HG02678 (cell line): Measurements from ENCODE around the gene FAM174B.

Experiments used
- ATAC-seq: cut with Tn5 transposase; IDR thresholded peaks from one replicate; pipeline ENCODE4 v1.9.1; 2021; ENCODE audit warnings: mild to moderate bottlenecking, moderate library complexity; ENCODE audit not compliant: unreplicated experiment

FAM174B gene

GRCh38 chr15:92665100-92665555 is 9.6 kb upstream of the FAM174B start:
- ATAC-seq, result no peak

GRCh38 chr15:92664178-92664900 is 8.8 kb upstream of the FAM174B start:
- no peak for ATAC-seq

DNA sequence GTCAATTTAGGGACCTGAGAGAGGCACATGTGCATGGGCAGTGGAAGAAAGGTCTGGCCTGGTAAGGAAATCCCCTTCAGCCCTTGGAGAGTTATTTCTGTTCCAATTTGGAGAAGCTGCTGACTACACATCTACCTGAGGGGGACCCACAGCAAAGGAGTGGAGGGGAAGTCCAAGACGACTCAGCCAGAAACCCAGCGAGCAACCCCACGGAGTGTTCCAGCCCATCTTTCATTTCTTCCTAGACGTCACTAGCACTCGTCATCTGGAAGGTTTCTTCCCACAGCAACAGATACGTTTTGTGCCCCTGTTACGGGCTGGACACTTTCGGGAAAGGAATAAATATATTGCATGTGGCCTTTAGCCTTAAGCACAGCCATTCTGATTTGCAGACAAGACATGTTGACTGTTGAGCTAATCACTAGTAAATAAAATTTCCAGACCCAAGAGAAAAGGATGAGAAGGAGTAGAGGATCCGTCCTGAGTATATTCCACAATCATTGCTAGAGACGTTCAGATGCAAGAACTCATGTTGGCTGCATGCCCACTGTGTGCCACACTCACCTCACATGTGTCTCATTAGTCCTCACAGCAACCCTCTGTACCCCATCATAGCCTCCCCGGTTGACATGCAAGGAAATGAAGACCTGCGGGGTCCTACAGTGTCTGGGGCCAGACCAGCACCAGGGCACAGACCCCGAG is 7.8 kb upstream of the FAM174B start:
- peak; percentile 79 for ATAC-seq

DNA sequence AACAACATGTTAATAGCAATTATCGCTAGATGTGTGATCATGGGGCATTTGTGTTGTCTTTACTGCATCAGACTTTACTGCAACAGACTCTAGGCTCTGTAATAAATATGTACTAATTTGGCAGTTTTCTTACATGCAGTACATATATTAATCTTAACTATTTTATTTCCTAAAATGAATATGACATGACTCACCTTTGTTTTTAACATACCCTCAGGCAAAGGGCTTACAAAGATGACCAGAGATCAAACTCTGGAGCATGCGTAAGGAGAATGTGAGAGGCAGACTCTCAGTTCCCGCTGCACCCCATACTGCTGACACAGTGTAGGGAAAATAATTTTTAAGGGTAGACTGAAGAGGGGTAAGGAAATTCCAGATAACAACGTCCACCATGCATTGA is 7.2 kb upstream of the FAM174B start:
- peak; percentile 8 for ATAC-seq

GRCh38 chr15:92661956-92662355 is 6.4 kb upstream of the FAM174B start:
- ATAC-seq, result no peak

DNA sequence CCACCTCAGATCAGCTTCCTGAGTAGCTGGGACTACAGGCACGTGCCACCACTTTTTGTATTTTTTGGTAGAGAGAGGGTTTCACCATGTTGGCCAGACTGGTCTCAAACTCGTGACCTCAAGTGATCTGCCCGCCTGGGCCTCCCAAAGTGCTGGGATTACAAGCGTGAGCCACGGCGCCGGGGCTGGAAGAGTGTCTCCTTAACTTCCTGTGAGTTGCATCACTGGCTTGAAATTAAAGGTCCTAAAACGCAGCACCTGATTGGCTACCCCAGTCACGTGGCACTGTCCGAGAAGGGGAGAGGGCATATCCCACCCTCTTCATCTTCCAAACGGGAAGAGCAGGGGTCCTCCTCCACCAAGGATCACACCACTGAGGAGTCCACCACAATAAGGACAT is 5.5 kb upstream of the FAM174B start:
- no peak for ATAC-seq

DNA sequence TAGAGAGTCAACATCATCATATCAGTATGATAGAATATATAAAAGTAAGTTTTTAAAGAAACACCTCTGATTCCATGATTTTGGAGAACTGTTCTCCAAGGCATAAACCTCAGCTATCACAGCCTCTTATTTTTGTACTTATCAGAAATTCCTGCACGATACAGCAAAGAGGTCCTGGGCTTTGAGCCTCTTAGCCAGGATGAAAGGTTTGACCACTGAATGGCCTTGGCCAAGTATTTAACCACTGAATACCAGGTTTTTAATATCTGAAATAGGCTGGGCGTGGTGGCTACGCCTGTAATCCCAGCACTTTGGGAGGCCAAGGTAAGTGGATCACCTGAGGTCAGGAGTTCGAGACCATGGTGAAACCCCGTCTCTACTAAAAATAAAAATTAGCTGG is 1.9 kb upstream of the FAM174B start:
- no peak for ATAC-seq

DNA sequence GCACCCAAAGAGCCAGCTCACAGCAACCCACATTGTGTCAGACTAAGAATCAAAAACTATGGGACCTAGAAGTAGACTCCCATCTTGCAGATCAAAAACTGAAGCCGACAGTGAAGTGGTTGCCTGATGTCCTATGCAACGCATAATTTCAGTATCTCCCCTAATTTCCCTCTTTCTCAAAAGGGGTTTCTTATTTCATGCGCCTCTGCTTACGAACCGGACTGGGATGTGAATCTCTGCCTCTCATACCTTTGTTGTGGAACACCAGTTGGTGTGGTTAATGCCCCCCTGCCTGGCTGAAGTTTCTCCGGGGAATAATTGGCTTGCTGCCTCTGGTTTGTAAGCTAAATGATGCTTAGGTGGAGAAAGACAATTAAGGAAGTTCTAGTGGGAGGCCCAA is 514 bp upstream of the FAM174B start:
- ATAC-seq, result no peak

GRCh38 chr15:92654662-92655061 is 913 bp downstream of the FAM174B start:
- no peak for ATAC-seq

GRCh38 chr15:92653836-92654539 is 1.6 kb downstream of the FAM174B start:
- ATAC-seq, result no peak

GRCh38 chr15:92653366-92653765 is 2.2 kb downstream of the FAM174B start:
- no peak for ATAC-seq

DNA sequence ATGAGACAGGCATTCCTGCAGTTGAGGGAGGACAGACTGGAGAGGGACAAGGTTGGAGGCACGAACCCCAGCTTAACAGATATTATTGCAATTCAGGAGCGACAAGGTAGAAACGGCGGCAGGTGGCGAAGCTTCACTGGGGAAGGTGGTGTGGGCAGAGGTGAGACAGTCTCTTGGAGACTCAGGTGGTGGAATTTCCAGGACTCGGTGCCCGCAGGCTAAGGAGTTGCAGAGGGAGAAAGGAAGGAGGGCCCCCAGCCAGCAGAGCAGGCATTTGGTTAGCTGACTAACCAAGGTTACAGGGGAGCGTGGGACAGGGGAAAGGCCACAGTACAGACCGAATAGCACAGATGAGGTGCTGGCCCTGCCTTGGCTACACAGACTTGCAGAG is 3.0 kb downstream of the FAM174B start:
- no peak for ATAC-seq

DNA sequence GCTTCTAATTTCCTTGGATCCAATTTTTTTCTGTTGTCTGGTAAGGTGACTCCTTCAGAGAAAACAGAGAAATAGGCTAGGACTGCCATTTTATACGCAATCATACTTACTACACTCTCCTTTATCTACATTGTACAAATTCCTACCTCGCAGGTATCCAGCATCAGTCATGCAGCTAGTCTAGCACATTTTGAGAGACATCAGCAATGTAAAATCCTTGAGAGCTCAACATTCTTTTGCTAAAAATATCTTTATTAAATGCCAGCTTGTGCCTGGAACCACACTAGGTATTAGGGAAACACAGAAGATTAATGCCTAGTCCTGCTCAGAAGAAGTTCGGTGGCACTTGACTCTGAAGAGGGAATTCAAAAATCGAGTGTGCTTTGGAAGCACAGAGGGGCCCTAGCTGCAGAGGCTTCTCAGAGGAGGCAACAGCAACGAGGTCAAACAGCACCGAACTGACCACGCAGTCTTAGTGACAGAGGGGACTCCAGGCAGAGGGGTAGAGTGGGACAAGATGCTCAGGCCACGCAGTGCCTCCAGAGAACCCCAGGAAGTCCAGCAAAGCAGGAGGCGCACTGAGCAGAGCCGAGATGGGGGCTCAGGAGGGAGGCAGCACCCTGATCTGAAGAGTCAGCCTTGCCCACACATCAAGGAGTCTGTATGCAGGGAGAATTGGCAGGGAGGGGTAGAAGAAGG is 3.5 kb downstream of the FAM174B start:
- ATAC-seq, result no peak

DNA sequence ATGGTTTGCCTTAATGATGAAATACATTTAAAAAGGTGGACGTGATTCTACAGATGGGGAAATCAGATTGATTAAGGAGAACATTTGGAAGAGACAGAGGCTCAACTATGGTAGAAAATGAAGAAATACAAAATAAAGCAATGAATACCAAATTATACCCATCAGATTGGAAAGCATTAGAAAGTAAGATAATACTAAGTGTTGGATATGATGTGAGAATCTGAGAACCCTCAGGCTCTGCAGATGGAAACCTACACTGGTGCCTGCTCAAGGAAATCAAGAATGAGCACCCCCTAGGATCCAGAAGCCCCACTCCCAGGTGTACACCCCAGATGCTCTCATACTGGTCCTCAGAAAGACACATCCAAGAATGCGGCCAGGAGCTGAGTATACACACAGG is 4.6 kb downstream of the FAM174B start:
- ATAC-seq, result no peak

GRCh38 chr15:92650256-92650655 is 5.3 kb downstream of the FAM174B start:
- ATAC-seq, result no peak

GRCh38 chr15:92648190-92648875 is 7.2 kb downstream of the FAM174B start:
- ATAC-seq, result no peak

- ATAC-seq, result no peak
Measured at GRCh38 chr15:92647467-92648163, 8.0 kb downstream of the FAM174B start.

DNA sequence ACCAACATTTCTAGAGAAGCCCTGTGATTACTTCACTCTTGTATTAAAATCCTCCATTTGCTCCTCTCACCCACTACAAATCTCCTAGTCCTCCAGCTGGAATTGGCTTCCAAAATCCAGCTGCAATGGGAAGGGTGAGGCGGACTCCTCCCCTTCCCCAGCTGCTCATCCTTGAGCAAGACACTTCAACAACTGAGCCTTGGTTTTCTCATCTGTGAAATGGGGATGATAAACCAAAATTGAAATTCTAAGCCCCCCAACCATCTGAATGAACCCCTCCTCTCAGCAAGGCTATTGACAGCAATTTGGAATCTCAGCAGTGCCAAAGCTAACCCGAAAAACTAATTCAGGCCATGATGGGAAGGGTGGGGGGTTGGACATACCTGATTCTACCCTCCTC is 9.4 kb downstream of the FAM174B start:
- no peak for ATAC-seq

- no peak for ATAC-seq
Measured at GRCh38 chr15:92645731-92646130, 9.8 kb downstream of the FAM174B start.

DNA sequence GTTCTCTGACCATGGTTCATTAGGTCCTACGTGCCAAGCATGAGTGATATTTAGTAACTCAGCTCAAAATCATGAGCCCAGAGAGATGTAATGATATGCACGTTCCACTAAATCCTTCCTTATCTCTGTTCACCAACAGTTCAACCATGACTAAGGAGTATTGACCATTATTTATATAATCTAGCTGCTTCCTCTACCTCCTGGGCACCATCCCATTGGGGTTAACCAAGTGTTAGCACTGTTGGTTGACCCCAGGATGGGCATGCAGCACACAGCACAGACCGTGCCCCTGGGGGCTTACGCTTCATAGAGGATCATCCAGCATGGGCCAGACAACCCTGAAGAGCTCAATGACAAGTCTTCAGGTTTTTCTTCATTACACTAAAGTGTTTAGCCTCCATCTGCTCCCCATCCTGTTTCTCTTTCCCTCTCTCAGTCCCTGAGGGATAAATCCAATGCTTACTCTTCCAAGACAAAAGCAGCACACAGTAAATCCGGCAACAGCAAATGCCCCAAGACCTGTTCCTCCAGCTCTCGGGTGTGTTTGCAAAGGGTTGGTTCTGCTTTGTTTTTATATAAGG is 10.4 kb downstream of the FAM174B start:
- no peak for ATAC-seq
